Osteoblast (primary cell): ENCODE measurements around the gene TJAP1. TPM values are rescaled to one million over a fixed set of nuclear protein-coding genes. Genes with fewer than 3 reads are reported as not detected.
A peak's percentile ranks its signal among the peaks of the same experiment; 100 is the strongest.

Experiments used
- DNase-seq: peaks from one replicate; pipeline ENCODE4 v3.0.0; 2011; ENCODE audit warnings: low spot score, mixed read lengths; ENCODE audit not compliant: insufficient read length; ENCODE audit errors: missing footprints
- H2AFZ ChIP-seq: 2 replicates; pipeline ENCODE4 v1.6.0; 2011; ENCODE audit warnings: mild to moderate bottlenecking, low read length
- H3K27ac ChIP-seq: 2 replicates; pipeline ENCODE4 v1.5.1; 2011; ENCODE audit warnings: mild to moderate bottlenecking, low read depth, low read length, moderate library complexity
- H3K27me3 ChIP-seq: 2 replicates; pipeline ENCODE4 v1.6.0; 2012; ENCODE audit warnings: mild to moderate bottlenecking, control low read depth, inconsistent platforms, low read length, moderate library complexity; ENCODE audit not compliant: insufficient read depth
- H3K36me3 ChIP-seq: 2 replicates; pipeline ENCODE4 v1.5.1; 2011; ENCODE audit warnings: mild to moderate bottlenecking, low read length, control low read depth, moderate library complexity; ENCODE audit not compliant: insufficient read depth
- H3K4me1 ChIP-seq: 2 replicates; pipeline ENCODE4 v1.5.1; 2011; ENCODE audit warnings: mild to moderate bottlenecking, low read length, control low read depth, moderate library complexity; ENCODE audit not compliant: insufficient read depth
- H3K4me2 ChIP-seq: 2 replicates; pipeline ENCODE4 v1.6.0; 2011; ENCODE audit warnings: mild to moderate bottlenecking, low read length; ENCODE audit not compliant: insufficient read depth
- H3K4me3 ChIP-seq: fragments of 200-600 bp; sonication (generic); 3 replicates; pipeline ENCODE4 v1.5.1; 2012; ENCODE audit warnings: mild to moderate bottlenecking, low read length, inconsistent platforms; ENCODE audit not compliant: insufficient read depth
- H3K79me2 ChIP-seq: 2 replicates; pipeline ENCODE4 v1.6.0; 2012; ENCODE audit warnings: mild to moderate bottlenecking, low read length, control low read depth, inconsistent platforms; ENCODE audit not compliant: insufficient read depth
- H3K9me3 ChIP-seq: 2 replicates; pipeline ENCODE4 v1.5.1; 2011; ENCODE audit warnings: low read depth, low read length, control low read depth
- H4K20me1 ChIP-seq: 2 replicates; pipeline ENCODE4 v1.6.0; 2012; ENCODE audit warnings: mild to moderate bottlenecking, low read length, control low read depth; ENCODE audit not compliant: insufficient read depth
- total RNA-seq: library from RNA; depleted of rRNA; stranded (reverse); fragments of >200 nt; gene quantifications from 2 replicates; pipeline ENCODE4 v1.2.3, GENCODE V29; 2012
- TF ChIP-seq, protein P1 (sequence below): IDR thresholded peaks from 2 replicates; pipeline ENCODE4 v1.5.1; 2011; ENCODE audit warnings: mild to moderate bottlenecking, low read depth, low read length, moderate library complexity; ENCODE audit errors: extremely low read depth

Gene TJAP1
- total RNA-seq, 1 donor: 14.5 TPM

DNA sequence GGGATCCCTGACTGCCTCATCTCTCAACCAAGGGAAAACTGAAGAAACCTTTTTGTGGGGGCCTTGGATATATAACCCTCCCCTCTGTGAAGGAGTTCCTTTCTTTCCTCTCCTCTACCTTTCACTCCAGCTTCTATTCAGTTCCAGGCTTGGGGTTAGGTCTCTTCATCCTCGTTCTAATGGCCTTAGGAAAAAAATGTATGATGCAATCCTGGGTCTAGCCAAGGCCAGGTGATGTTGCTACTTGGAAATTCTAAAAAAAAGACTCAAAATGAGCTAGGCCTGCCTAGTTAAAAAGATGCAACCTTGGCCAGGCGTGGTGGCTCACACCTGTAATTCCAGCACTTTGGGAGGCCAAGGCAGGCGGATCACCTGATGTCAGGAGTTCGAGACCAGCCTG lies 42.4 kb upstream of the TJAP1 start:
- peak; percentile 21 for DNase-seq
- no peaks in the 10 kb centered on the region for H3K9me3 ChIP-seq
- TF ChIP-seq, protein P1, sequence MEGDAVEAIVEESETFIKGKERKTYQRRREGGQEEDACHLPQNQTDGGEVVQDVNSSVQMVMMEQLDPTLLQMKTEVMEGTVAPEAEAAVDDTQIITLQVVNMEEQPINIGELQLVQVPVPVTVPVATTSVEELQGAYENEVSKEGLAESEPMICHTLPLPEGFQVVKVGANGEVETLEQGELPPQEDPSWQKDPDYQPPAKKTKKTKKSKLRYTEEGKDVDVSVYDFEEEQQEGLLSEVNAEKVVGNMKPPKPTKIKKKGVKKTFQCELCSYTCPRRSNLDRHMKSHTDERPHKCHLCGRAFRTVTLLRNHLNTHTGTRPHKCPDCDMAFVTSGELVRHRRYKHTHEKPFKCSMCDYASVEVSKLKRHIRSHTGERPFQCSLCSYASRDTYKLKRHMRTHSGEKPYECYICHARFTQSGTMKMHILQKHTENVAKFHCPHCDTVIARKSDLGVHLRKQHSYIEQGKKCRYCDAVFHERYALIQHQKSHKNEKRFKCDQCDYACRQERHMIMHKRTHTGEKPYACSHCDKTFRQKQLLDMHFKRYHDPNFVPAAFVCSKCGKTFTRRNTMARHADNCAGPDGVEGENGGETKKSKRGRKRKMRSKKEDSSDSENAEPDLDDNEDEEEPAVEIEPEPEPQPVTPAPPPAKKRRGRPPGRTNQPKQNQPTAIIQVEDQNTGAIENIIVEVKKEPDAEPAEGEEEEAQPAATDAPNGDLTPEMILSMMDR: no peak
- peaks cover 51% of the 10 kb centered on the region for H3K36me3 ChIP-seq
- no peak overlapping the region for H3K4me3 ChIP-seq
- H3K27ac ChIP-seq: no peak overlapping the region
- H3K79me2 ChIP-seq: peaks cover 15% of the 10 kb centered on the region
- H3K4me2 ChIP-seq: no peak overlapping the region
- peaks cover 15% of the 10 kb centered on the region for H3K4me1 ChIP-seq
- no peak overlapping the region for H2AFZ ChIP-seq
- peaks cover 5% of the 10 kb centered on the region for H4K20me1 ChIP-seq
- no peaks in the 10 kb centered on the region for H3K27me3 ChIP-seq

- Histone ChIP-seq H3K4me2 (no peak overlapping the region), H3K4me3 (no peak overlapping the region), H3K36me3 (peaks cover 49% of the 10 kb centered on the region), H3K9me3 (no peaks in the 10 kb centered on the region), H4K20me1 (peaks cover 5% of the 10 kb centered on the region), H3K79me2 (peaks cover 9% of the 10 kb centered on the region), H3K27ac (peak overlapping the region; percentile 14), H3K4me1 (peaks cover 15% of the 10 kb centered on the region), H2AFZ (no peak overlapping the region), H3K27me3 (no peaks in the 10 kb centered on the region)
- no peak for DNase-seq
- TF ChIP-seq, protein P1: no peak
Measured at GRCh38 chr6:43435682-43436437, 41.5 kb upstream of the TJAP1 start.

DNA sequence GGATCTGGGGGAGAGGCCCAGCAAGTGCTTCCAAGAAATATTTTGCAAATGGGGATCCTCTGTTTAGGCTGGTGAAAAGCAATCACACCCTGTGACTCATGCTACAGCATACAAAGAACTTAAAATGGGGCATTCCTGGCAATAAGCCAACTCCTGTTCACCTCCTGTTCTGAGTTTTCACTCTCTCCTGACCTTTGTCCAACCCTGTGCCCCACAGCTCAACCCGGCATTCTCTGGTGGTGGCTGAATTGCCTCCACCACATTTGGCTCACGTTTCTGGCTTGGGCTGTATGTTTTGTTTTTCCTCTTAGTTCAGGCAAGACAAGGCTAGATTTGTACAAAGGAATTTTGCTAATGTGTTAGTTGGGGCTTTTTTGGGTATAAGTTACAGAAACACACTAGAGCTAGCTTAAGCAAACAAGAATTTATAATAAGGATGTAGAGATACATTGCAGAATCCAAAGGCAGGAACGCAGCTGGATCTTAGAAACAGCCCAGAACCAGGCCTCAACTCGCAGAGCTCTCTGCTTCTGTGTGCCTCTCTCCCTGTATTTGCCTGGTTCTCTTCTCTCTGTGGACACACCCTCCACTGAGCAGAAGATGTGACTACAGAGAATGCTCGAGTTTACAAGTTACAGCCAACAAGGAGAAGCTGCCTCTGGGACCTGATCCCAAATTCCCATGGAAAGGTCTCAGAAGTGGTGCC lies 40.6 kb upstream of the TJAP1 start:
- Histone ChIP-seq H4K20me1 (peaks cover 5% of the 10 kb centered on the region), H3K27me3 (no peaks in the 10 kb centered on the region), H3K4me2 (peak overlapping the region; percentile 24), H3K4me1 (peaks cover 15% of the 10 kb centered on the region), H3K27ac (peak overlapping the region; percentile 49), H3K79me2 (peaks cover 8% of the 10 kb centered on the region), H2AFZ (no peak overlapping the region), H3K4me3 (no peak overlapping the region), H3K9me3 (no peaks in the 10 kb centered on the region), H3K36me3 (peaks cover 48% of the 10 kb centered on the region)
- TF ChIP-seq, protein P1: no peak
- DNase-seq: peak; percentile 92

GRCh38 chr6:43437700-43438099 lies 39.7 kb upstream of the TJAP1 start:
- TF ChIP-seq, protein P1: no peak
- H3K4me1 ChIP-seq: peaks cover 15% of the 10 kb centered on the region
- H3K36me3 ChIP-seq: peaks cover 46% of the 10 kb centered on the region
- no peak overlapping the region for H3K27ac ChIP-seq
- no peaks in the 10 kb centered on the region for H3K27me3 ChIP-seq
- H4K20me1 ChIP-seq: peaks cover 4% of the 10 kb centered on the region
- peaks cover 2% of the 10 kb centered on the region for H3K79me2 ChIP-seq
- no peak overlapping the region for H3K4me3 ChIP-seq
- DNase-seq: no peak
- H2AFZ ChIP-seq: no peak overlapping the region
- H3K4me2 ChIP-seq: no peak overlapping the region
- H3K9me3 ChIP-seq: no peaks in the 10 kb centered on the region
